ENCODE results near the gene THEMIS2.

- no peak for TF ChIP-seq CTCF (IDR thresholded peaks at IDR 0.05; ENCODE audit: poor library complexity, severe bottlenecking)
- no peak for TF ChIP-seq REST (IDR thresholded peaks at IDR 0.05; ENCODE audit: borderline replicate concordance)
- TF ChIP-seq POLR2AphosphoS5 (IDR thresholded peaks at IDR 0.05), result no peak
- no peak for TF ChIP-seq EZH2 (IDR thresholded peaks at IDR 0.05; ENCODE audit: borderline replicate concordance, insufficient read depth, low read length, poor library complexity, severe bottlenecking)
- TF ChIP-seq EP300 (conservative IDR thresholded peaks at IDR 0.05; ENCODE audit: poor library complexity, severe bottlenecking), result no peak
- no peak for TF ChIP-seq SMC3 (conservative IDR thresholded peaks at IDR 0.05; ENCODE audit: poor library complexity)
- TF ChIP-seq TAF1 (IDR thresholded peaks at IDR 0.05; ENCODE audit: low read depth), result no peak
Measured at GRCh38 chr1:27849951-27850350, 22.4 kb upstream of the THEMIS2 start.

Data from neural cell (in vitro differentiated cells).